T-helper 22 cell (primary cell): Measurements from ENCODE around the gene AKT3.

Source experiments
- DNase-seq: peaks from one replicate; pipeline ENCODE4 v3.0.0-alpha.2; 2020; ENCODE audit warnings: low read depth

AKT3 gene

DNA sequence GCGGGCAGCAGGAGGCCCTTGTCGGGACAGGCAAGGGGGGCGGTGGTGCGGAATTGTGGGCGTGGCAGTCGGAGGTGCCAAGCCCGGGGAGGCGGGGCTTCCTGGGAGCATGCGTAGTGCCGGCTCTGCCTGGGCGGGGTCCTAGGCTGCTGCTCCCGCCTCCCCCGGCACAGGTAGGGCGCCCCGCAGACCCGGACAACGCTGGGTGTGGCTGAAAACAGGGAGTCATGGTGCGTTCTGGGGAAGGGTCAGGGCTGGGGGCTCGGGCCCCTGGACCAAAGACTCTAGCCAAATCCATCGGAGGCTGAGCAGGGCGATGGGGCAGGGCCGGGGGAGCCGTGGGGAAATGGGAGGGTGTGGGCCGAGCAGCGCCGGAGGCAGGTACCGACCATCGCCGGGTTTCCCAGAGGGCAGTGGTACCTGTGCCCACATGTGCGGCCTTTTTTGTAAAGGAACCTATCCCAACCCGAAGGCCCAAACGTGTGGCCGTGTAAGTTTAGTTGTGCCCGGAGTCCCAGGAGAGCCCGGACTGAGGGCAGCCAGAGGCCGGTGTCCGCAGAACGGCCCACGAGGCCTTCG, 362.3 kb downstream of the AKT3 start:
- DNase-seq = no peak

DNA sequence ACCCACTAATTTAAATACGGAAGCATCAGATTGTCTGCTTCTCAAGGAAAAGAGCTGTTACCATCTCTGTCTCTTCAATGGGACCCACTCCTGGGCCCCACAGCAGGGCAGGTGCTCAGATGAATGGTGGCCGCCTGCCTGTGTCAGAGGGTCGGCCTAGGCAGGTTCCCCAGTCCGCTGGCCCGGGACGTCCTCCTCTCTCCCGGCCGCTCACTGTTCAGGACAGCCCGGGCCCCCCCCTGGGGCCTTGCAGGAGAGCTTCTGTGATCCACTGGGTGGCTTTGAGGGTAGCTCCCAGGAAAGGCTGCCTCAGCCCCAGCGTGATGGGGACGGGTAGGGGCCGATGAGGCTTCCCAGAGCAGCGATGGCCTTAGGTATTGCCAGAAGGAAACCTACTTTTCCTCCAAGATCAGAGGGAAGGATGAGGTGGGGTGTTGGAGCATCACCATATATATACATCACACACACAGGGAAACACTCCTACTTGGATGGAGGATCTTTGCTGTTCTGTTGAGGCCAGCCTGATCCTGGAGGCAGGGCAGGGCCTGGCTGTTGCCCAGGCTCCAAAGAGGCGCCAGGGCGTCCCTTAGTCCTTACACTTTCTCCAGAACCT, 362.9 kb downstream of the AKT3 start:
- no peak for DNase-seq

DNA sequence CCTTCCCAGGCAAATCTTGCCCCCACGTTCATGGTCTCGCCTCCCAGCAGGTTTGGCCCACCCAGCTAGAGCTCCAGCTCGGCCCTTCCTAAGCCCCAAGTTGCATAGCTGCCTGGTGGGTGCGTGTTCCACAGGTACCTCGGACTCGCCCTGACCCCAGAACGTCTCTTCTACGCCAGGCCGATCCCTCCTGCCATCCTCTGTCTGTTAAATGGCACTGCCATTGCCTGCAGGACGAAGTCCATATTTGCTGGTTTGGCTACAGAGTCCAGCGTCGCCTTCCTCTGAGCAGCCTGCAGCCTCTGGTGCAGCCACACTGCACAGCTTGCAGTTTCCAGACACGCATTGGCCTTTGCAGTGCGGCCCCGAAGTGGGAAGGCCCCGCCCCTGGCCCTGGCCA, 366.1 kb downstream of the AKT3 start:
- DNase-seq = no peak

DNA sequence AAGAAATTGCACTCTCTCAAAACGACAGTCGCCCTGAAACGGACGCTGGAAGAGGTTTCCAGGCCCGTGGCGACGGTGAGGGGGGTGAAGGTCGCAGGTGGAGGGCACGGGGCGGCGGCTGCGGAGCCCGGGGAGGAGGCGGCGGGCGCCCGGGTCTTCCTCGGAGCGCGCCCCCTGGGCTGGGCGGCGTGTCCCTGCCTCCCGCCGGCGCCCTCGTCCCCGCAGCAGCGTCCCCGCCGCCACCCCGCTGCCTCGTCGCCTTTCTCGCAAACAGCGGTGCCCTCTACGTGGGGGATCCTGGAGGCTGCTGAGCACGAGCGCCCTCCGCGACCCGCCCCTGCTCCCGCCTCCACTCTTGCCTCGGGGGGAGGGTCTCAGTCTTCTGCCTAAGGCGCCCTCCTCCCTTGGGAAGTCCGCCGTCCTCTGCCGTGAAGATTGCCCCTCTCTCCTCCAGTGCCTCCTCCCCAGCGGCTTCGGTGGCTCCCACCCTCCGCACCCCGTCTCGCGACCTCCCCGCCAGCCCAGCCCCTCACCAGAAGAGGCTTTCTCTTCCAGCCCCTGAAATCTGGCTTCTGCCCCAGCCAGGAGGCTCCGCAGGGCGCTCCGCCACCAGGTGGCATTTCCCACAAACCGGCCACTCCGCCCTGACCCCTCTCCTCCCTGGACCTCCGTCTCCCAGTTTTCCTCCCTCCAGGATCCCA, 366.8 kb downstream of the AKT3 start:
- DNase-seq = no peak

DNA sequence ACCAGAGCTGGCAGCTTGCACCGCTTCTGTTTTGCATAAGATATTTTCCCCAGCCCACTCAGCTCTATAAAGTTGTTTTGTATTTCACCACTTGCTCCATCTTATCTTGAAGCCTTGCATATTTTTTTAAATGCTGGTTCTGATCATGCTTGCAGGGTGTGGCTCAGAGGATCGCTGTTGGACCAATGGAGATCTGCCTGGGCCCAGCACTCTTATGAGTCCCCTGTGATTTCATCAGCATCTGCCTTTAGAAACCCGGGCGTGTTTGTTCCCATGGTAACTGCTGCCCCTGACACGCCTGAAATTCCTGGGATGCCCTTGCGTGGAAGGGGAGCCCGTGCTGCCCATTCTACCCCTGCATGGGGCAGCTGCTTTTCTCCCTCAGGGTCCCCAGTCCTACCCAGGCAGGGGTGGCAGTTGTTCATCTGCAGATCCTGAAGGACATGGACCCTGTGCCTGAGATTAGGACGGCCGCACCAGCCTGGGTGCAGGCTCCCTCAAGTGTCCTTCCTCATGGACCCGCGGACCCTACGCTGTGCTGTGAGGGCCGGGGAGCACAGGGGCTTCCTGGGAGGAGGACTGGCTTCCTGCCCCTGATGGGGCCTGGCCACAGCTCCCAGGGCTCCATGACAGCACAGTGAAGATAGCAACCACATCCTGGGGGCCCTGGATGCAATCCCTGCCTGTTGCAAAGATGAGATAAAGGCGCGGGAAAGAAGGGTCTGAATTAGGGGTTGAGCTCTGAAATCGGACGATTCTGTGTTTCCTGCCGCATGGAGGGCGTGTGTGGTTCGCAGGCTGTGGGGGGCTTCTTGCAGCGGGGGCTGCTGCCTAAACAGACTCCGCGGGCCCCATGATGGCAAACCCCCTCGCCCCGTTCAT, 367.7 kb downstream of the AKT3 start:
- no peak for DNase-seq

DNA sequence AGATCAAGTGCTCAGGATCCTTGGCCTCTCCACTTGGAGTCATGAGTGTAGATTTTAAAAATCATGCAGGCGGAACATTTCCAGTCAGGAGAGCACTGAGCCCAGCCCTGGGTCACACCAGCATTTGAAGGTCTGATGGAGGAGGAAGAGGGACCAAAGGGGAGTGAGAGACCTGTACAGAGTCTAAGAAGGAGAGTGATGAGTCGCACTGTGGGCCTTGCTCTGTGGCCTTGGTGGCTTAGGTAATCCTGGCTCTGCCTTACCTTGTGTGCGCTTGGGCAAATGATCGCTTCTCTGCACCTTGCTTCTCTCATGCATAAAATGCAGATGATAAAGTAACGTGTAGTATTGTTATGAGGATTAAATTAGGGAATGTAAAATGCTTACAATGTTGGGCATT, 368.9 kb downstream of the AKT3 start:
- DNase-seq = no peak

DNA sequence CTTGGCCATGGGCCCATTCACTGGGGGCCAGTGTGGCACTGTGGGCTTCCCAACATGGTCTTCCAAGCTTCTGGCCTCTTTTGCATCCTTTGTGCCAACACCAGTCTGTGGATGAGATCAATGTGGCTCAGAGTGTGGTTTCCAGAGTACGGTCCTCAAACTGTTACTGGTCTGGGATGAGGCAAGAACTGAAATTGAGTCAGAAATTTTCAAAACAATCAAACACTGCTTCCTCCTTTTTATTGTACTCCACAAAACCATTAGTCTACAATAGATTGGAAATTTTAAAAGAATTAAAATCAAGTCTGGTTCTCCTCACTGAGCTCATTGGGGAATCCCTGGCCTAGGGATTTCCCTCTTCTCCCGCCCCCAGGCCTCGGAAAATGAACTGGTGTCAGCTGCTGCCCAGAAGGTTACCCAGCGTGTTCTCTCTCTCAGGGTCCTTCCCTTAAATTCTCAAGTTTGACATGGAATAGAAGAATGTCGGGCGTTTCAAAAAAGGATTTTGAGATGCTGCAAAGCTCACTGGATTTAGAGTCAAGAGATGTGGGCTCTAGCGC, 372.2 kb downstream of the AKT3 start:
- DNase-seq = no peak

DNA sequence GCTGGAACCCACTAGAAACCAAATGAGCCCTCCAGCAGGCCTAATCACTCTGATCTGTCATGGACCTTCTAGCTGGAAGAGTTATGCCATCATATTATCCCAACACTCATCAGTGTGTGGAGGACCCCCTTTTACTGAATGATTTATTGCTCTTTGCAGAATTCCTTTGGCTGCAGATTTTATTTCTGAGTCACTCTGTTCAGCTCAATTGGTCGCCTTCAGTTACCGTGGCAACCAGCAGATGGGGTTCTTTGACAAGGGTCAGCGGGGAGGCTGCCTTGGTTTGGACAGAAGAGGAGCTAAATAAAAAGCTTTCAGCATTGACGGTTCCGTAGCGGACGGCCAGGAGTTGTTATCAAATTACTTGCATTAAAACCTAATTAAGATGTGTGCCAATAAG, 374.1 kb downstream of the AKT3 start:
- no peak for DNase-seq

DNA sequence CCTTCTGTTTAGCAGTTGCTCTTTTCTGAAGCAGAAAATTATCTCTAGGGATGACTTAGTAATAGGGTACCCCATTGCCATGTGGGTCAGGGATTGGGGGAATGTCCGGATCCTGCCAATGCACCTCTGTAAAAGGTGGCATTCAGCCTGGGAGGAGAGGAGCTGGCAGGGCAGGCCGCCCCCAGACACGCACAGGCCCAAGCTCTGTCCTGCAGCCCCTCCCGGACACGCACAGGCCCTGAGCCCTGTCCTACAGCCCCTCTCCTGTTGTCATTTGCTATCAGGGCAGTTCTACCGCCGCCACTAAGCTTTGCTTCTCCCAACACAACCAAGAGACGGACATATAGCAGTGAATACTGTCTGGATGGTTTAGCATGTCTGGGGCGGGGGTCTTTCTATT, 375.1 kb downstream of the AKT3 start:
- no peak for DNase-seq

DNA sequence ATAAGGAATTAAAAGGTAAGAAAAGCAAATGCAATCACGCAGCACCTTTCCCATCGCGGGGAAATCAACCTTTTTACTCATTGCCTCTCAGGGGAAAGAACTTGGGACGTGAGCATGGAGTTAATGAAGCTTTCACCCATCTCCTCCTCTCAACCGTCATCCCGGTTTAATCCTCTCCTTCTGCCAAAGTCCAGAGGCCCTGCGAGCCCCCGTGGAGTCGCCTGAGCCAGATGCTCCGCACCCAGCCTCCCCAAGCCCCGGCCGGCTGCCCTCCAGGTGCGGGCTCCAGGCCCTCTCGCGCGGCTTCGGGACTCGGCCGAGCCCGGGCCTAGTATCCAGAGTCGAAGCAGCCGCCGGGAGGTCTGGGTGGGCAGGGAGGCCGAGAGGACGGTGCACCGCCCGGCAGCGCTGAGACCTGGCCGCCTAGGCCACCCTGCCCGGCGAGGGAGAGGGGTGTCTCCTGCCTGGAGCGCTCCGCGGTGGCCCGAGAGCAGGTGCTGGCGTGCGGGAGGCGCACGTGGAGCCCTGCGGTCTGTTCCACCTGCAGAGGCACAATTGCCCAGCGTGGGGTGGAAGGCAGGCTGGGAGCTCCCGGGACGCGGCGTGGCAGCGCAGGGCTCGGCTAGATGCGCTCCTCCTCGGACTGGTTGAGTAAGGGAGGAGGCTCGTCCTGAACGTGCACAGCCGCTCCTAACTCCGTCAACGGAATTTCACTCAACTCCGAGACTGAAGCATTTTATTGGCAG, 375.7 kb downstream of the AKT3 start:
- no peak for DNase-seq

DNA sequence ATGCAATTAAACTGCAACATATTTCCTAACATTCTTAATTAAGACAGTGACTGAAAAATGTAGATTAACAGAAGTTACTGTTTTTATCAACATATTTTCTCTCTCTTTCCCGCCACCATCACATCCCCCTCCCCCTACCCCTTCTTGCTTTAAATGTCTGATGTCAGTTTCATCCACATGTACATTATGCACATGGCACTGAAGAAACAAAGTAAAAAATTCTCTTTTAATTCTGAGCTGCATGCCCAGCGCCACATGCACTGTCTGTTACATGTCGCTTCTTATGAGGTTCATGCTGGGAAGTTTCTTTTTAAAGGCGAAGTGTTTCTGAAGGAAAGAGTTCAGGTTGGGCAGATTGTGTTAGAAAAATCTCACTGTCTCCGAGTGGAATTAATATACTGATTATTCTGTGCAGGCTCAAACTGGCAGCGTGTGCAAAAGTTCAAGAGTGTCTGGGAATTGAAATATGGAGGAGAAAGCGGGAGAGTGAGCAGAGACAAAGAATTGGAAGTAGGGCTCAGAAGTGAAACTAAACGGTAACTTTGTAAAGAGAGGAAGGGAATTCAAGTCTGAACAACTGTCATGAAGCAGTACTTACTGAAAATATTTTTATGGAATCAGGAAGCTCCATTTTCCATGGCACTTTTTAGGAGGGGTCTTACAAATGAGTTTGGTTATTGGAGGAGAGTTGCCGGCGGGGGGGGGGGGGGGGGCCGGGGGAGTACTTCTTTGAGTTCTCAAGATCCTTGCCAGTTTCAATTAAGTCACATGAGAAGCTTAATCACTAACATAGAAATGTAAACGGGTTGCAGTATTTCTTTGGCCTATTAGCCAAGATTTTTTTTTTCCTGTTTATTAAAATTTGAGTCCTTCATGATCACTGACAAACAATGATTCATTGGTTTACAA, 376.6 kb downstream of the AKT3 start:
- no peak for DNase-seq

DNA sequence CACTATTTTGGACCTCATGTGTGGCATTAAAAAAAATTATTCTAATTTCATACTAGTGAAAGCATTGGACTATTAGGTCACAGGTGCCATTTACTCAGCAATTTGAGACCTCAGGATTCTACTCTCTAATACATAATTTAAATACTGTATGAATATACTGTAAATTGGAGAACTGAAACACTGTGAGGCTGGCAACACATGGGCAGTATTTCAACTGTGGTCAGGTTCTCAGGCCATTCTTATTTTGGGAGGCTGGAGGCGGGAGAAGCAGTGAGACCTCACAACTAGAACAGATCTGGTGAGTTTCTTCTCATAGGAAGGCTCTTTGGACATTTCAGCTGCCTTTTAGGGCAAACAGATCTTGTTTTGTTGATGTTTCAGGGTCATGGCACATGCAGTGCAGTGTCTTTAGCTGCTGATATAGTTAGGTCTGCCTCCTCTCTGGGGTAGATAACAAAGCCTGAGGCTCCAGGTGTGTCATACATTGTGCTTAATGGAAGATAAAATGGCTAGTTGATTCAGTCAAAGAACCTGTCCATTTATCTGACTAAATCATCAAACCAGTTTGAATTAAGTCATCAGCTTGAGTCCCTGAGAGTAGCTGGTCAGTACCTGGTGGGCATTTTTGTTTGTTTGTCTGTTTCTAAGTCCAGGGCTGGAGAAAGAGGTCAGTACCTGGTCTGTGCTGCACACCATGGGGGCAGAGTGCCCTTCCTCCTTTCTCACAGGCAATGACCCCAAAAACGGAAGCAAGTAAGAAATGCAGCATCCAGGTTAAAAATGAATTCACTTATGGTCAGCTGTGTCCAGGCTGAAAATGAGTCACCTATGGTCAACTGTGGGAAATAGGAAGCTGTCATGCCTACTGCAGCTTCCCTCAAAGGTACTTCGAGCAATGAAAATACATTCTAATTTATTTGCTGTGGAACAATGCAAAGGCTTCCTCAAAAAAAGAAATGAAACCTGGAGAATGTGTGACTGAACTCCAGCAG, 378.0 kb downstream of the AKT3 start:
- no peak for DNase-seq

DNA sequence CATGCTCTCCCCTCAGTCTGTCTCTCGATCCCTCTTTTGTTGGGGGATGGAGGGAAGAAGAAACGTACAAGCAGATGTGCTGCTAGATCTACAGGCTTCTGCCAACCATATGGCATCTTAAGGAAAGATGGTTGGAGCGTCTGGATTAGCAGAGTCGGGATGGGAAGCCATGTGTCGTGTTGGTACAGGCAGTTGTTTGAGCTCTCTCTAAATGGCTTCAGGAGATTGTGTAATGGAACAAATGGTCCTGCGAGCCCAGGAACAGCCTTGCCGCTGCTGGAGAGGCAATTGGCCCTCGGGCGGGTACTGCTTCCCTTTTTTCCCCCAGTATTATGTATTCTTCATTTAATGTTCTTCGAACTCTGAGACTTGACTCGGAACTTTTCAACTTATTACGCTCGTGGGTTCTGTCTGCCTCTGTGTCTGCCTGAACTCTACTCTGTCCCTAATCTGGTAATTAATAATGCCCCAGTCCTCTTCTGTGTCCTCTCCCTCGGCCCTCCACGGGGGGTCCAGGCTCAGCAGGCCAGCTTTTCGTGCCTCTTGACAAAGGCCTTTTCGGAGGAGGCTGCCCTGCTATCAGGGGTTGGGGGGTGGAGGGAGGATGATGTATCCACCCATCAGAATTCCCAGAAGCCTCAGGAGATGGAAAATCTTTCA, 378.9 kb downstream of the AKT3 start:
- no peak for DNase-seq

DNA sequence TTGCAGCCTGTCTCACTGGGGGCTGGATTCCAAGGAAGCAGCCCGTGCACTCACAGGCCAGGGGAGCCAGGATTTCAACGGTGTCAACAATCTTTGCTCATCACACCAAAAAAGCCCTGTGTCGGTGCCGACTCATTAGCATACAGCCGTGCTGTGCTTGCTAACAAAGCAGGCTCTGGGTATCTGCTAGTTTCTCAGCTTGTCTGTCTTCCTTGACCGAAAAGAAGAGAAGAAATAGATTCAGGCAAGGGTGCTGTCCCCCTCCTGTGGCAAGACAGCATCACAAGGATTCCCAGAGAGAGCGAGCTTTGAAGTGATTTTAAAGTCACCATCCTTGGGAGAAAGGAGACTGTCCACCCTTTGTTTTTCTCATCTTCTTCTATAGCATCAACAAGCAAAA, 379.5 kb downstream of the AKT3 start:
- no peak for DNase-seq

DNA sequence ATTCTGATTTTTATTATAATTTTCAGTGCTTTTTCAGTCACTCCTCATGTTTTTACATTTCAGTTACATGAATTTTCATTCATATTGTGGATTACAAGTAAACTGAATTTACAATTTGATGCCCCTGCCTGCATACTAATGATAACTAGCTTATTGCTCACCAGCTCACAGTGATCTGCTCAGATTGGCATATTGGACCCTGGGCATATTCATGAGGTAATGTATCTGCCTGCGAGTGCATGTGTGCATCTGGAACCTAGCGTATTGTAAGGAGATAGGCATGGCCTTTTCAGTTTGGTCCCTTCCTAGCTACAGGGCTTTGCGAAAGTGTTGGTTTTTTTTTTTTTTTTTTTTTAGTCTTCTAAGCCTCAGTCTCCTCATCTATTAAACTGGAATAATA, 380.5 kb downstream of the AKT3 start:
- no peak for DNase-seq

DNA sequence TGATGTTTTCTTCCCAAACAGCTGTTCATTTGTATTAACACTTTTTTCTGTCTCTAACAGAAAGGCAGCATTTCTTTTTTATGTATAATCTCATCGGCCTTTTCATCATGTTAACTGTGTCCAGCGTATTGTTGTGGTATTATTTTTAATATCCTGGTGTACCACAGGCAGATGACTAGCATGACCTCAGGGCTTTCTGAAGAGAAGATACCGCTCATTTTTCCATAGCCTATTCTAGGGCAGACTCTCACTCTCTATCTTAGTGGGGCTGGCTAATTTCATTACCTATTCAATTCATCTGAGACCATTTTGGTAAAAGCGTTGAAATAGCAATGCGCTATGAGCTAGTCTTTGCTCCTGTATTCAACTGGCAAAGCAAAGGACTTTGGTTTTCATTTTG, 384.3 kb downstream of the AKT3 start:
- DNase-seq = no peak

DNA sequence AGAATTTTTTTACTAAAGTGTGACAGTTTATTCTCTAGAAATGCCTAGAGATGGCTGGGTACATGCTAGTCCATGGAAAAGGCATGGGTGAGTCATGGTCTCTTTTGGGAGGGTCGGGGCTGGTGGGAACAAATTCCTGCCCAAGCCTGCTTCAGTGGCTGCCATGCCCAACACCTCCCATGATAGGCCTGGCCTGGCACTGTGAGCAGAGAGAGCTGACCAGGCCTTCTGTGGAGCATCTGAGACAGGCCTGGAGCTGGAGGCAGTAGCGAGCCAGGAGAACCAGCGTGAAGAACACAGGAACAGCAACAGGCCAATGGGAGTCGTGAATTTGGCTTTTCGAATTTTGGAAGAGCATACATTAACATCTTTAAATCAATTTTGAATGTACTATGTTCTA, 385.0 kb downstream of the AKT3 start:
- DNase-seq = no peak

DNA sequence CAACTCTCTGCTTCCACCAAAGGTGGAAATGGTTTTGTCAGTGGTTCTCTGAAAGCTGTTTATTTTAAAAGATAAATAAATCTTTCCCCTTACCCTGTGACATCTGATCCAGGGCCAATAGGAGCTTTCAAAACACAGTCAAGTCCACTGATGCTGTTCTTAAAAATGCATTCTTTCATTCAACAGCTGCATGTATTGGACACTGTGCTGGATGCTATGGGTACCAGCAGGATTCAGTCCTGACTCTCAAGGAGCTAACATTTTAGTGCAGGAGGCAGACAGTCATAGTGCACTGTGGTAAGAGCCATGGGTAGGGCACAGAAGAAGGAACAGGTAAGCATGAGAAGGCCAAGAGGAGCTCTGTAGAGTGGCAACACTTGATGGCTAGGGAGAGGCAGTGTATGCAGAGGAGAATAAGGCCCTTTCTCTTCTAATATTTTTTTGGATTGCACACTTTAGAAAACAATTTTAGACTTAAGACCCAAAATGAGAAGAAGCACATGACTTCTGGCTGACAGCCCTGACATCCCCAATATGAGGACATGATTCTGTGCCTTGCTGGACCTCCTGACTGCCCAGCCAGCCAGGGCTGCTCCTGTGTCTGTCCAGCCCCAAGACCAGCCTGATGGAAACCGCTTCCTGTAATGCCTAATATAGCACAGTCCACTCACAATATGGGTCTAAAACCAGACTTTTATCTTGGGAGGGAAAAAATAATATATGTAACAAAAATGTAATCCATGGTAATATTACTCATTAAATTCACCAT, 386.9 kb downstream of the AKT3 start:
- DNase-seq = no peak
